ENCODE data around the gene PREP.

DNA sequence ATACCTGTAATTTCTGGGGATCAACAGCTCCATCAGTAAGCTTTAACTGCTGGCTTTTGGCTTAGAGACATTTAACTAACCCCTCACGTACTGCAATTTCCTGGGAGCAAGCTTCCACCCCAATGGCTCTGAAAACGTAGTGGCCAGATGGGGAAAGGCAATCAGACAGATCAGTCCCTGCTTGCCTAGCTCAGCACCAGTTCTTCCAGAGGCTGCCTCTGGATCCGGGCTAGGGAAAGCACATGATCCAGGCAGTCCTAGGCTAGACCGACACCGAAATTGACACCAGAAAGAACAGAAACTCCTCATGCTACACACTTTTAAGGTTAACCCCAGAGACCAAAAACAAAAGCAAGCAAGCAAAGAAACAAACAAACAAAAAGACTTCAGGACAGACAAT, 13.3 kb downstream of the PREP start:
- TF ChIP-seq, protein P1, sequence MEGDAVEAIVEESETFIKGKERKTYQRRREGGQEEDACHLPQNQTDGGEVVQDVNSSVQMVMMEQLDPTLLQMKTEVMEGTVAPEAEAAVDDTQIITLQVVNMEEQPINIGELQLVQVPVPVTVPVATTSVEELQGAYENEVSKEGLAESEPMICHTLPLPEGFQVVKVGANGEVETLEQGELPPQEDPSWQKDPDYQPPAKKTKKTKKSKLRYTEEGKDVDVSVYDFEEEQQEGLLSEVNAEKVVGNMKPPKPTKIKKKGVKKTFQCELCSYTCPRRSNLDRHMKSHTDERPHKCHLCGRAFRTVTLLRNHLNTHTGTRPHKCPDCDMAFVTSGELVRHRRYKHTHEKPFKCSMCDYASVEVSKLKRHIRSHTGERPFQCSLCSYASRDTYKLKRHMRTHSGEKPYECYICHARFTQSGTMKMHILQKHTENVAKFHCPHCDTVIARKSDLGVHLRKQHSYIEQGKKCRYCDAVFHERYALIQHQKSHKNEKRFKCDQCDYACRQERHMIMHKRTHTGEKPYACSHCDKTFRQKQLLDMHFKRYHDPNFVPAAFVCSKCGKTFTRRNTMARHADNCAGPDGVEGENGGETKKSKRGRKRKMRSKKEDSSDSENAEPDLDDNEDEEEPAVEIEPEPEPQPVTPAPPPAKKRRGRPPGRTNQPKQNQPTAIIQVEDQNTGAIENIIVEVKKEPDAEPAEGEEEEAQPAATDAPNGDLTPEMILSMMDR (conservative IDR thresholded peaks at IDR 0.05; ENCODE audit: low read depth, low read length): no peak
- no peak for TF ChIP-seq EZH2 (IDR thresholded peaks at IDR 0.05; ENCODE audit: borderline replicate concordance, low read depth, low read length, poor library complexity, severe bottlenecking)
